Natural killer cell treated with Interleukin-12 subunit alpha and Interleukin-12 subunit beta and Interleukin-15 and Interleukin-18, amount 100 ng/mL, for 72 hours (primary cell): ENCODE data around the gene TRAM2. TPM values are rescaled to one million over a fixed set of nuclear protein-coding genes. Genes with fewer than 3 reads are reported as not detected.

ENCODE experiments used
- ATAC-seq, 2 donors: fragments of 150-1000 bp; cut with Tn5 transposase in 1 of 2; sonication (Bioruptor Pico), chemical (Tn5 transposase) in 1 of 2; 2 replicates each; pipeline ENCODE4 v1.10.0; 2021
- DNase-seq: peaks from one replicate; pipeline ENCODE4 v3.0.0; 2022; ENCODE audit warnings: low spot score
- H3K27ac Mint-ChIP-seq, 2 donors: 1 replicate in 1 of 2; 2 replicates in 1 of 2; pipeline ENCODE4 v1.8.0; 2022; ENCODE audit warnings: mixed read lengths in 2 of 2, mild to moderate bottlenecking in 1 of 2, moderate library complexity in 1 of 2
- H3K27me3 Mint-ChIP-seq, 2 donors: 1 replicate in 1 of 2; 2 replicates in 1 of 2; pipeline ENCODE4 v1.8.0; 2022; ENCODE audit warnings: mixed read lengths in 2 of 2
- H3K36me3 Mint-ChIP-seq: one replicate; pipeline ENCODE4 v1.8.0; 2022; ENCODE audit warnings: mixed read lengths
- H3K4me1 Mint-ChIP-seq, 2 donors: 1 replicate in 1 of 2; 2 replicates in 1 of 2; pipeline ENCODE4 v1.8.0; 2022; ENCODE audit warnings: low read depth in 2 of 2, mixed read lengths in 2 of 2, mild to moderate bottlenecking in 1 of 2
- H3K4me3 Mint-ChIP-seq: one replicate; pipeline ENCODE4 v1.8.0; 2022; ENCODE audit warnings: mixed read lengths
- H3K9me3 Mint-ChIP-seq: 2 replicates; pipeline ENCODE4 v1.8.0; 2022; ENCODE audit warnings: mixed read lengths
- total RNA-seq, 2 donors: library from RNA; stranded (reverse); gene quantifications; one replicate each; pipeline ENCODE4 v1.2.3, GENCODE V29; 2022

Gene TRAM2
- total RNA-seq, 2 donors from 2014 or later, result 2.5 to 9.0 TPM

- no peak overlapping the region for H3K27ac Mint-ChIP-seq
- H3K4me1 Mint-ChIP-seq, result no peaks in the 10 kb centered on the region
- DNase-seq (no peak), ATAC-seq (no peak)
- no peaks in the 10 kb centered on the region for H3K36me3 Mint-ChIP-seq
- no peaks in the 10 kb centered on the region for H3K27me3 Mint-ChIP-seq
- H3K4me3 Mint-ChIP-seq, result no peak overlapping the region
- no peaks in the 10 kb centered on the region for H3K9me3 Mint-ChIP-seq
These were observed 7.3 kb upstream of the TRAM2 start for GRCh38 chr6:52584203-52584602.

DNA sequence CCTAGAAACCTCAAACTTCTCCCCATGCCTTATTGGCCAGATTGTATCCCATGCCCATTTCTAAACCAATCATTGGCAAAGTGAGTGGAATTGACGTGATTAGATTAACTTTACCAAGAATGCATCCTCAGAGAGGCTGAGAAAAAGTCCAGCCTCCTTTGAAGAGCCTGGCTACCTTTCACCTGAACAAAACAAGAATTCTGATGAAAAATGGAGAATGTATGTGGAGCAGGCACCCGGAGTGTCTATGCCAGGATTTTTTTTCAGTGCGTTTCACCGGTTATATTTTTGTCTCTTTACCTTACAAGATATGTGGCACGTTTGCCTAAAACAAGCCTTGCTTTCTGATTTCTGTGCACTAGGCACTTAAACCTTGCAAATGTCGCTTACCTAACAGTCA, 6.1 kb upstream of the TRAM2 start:
- no peaks in the 10 kb centered on the region for H3K36me3 Mint-ChIP-seq
- ATAC-seq (no peak), DNase-seq (no peak)
- H3K4me3 Mint-ChIP-seq, result no peak overlapping the region
- H3K4me1 Mint-ChIP-seq, result no peaks in the 10 kb centered on the region
- no peaks in the 10 kb centered on the region for H3K27me3 Mint-ChIP-seq
- no peak overlapping the region for H3K27ac Mint-ChIP-seq
- no peaks in the 10 kb centered on the region for H3K9me3 Mint-ChIP-seq

DNA sequence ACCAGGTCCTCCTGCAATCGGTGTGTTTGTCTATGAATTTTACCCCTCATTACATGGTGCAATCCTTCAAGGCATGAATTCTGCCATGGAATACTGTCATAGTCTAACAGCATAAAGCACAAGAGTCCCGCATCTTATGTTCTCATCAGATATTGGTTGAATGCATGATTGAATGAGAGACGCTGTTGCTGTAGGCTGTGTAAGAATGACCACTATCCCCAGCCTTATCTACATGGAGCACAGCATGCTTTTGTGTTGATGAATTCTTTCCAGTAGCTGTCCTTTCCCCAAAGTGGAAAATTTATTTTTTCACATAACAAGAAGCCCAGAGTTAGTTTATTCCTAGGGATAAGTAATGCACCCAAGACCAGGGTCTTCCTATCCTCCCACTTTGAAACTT, 5.6 kb upstream of the TRAM2 start:
- Mint-ChIP-seq H3K27ac (no peak overlapping the region), H3K4me3 (no peak overlapping the region), H3K36me3 (no peaks in the 10 kb centered on the region), H3K4me1 (peaks cover 0 to 2% of the 10 kb centered on the region in 2 donors), H3K9me3 (no peaks in the 10 kb centered on the region), H3K27me3 (no peaks in the 10 kb centered on the region)
- DNase-seq (no peak), ATAC-seq (no peak)

- no peak for ATAC-seq
- no peak for DNase-seq
- Mint-ChIP-seq H3K4me3 (no peak overlapping the region), H3K27me3 (no peaks in the 10 kb centered on the region), H3K36me3 (no peaks in the 10 kb centered on the region), H3K27ac (no peak overlapping the region), H3K9me3 (no peaks in the 10 kb centered on the region), H3K4me1 (peaks cover 5 to 8% of the 10 kb centered on the region in 2 donors)
These were observed 4.0 kb upstream of the TRAM2 start for GRCh38 chr6:52580905-52581304.

- no peak for DNase-seq
- Mint-ChIP-seq H3K4me3 (no peak overlapping the region), H3K27me3 (no peaks in the 10 kb centered on the region), H3K36me3 (no peaks in the 10 kb centered on the region), H3K27ac (no peak overlapping the region), H3K9me3 (no peaks in the 10 kb centered on the region), H3K4me1 (peaks cover 23 to 24% of the 10 kb centered on the region in 2 donors)
- no peak for ATAC-seq
These were observed 2.3 kb upstream of the TRAM2 start for GRCh38 chr6:52579006-52579660.

DNA sequence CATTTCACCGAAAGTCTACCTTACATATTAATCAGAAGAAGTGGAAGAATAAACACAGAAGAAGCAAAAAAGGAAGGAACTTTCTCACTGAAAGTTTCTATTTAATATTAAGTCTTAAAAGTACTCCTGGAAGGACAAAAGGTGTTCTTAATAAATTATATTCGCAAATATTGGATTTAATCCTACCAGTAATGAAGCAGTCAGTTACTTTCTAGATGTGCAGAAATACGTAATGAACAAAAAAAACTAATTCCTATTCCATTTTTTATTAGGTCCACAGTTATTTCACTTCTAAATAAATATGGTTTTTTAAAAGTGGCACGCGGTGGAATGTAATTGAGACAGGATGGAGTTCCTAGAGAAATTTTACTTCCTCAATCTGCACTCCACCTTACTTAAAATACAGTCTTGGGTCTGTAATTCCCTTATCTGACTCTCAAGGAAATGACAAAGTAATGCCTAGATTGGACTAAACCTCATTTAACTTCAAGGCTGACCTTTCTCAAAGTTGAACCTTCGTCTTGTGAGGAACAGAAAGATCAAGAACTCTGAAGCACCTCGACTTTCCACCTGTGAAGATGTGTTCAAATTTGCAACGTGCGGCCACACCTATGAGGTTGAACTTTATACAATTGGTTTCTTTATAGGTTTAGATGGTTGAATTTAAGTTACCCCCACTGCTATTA, 1.1 kb upstream of the TRAM2 start:
- ATAC-seq (no peak), DNase-seq (no peak)
- no peaks in the 10 kb centered on the region for H3K27me3 Mint-ChIP-seq
- H3K4me1 Mint-ChIP-seq, result peaks cover 28 to 30% of the 10 kb centered on the region in 2 donors
- no peaks in the 10 kb centered on the region for H3K36me3 Mint-ChIP-seq
- peak overlapping the region; percentile 56 for H3K4me3 Mint-ChIP-seq
- no peak overlapping the region for H3K27ac Mint-ChIP-seq
- no peaks in the 10 kb centered on the region for H3K9me3 Mint-ChIP-seq

DNA sequence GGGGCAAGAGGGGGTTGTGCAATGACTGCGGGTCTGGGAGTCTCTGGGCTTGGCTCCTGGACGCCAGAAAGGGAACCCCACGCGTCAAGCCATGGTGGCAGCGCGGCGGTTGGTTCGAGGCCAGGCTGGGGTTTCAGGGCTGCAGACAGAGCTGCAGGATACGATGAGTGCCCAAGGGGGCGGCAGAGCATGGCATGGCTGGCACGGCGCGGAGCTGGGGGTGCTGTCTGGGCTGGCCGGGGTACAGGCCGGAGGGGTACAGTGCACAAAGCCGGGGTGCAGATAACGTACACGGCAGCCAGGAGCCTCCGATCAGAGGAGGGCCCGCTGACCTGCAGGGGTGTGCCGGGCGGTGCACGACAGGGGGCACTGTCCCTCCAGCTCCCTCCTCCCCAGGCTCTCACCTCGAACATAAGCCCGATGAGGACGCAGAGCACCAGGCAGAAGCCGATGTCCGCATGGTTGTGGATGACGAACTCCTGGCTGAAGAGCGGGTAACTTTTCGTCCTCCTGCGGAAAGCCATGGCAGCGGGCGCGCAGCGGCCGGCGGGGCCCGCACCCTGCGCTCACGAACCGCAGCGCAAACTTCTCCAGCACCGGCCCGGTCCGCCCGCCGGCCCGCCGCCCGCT, 353 bp downstream of the TRAM2 start:
- Mint-ChIP-seq H3K27me3 (no peaks in the 10 kb centered on the region), H3K9me3 (no peaks in the 10 kb centered on the region), H3K4me1 (peaks cover 28 to 34% of the 10 kb centered on the region in 2 donors), H3K27ac (peak overlapping the region; percentile 51 to 63), H3K4me3 (peak overlapping the region; percentile 90), H3K36me3 (no peaks in the 10 kb centered on the region)
- ATAC-seq (peak; percentile 80), DNase-seq (peak; percentile 77)

DNA sequence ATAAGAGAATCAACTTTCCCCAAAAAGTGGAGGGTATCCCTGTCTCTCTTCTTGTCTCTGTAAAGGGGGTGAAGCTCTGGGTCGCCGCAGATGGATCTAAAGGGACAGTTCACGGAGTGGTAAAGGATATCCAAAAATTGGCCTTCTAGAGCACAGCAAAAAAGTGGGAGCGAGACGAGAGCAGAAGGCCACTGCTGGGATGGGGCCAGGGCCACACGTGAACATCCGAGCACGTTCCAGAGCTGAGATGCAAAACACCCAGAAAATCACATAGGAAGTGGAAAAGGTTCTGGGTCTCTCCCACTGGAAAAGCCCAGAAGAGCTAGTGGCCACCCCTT, 837 bp downstream of the TRAM2 start:
- peak overlapping the region; percentile 51 to 63 for H3K27ac Mint-ChIP-seq
- H3K27me3 Mint-ChIP-seq, result no peaks in the 10 kb centered on the region
- no peaks in the 10 kb centered on the region for H3K9me3 Mint-ChIP-seq
- no peak for DNase-seq
- H3K4me3 Mint-ChIP-seq, result peak overlapping the region; percentile 90
- ATAC-seq, result no peak
- peaks cover 28 to 37% of the 10 kb centered on the region in 2 donors for H3K4me1 Mint-ChIP-seq
- H3K36me3 Mint-ChIP-seq, result no peaks in the 10 kb centered on the region

GRCh38 chr6:52575502-52575892, 1.4 kb downstream of the TRAM2 start:
- Mint-ChIP-seq H3K36me3 (no peaks in the 10 kb centered on the region), H3K4me3 (peak overlapping the region; percentile 90), H3K27me3 (no peaks in the 10 kb centered on the region), H3K9me3 (no peaks in the 10 kb centered on the region), H3K4me1 (peaks cover 28 to 37% of the 10 kb centered on the region in 2 donors), H3K27ac (peak overlapping the region; percentile 51 to 63)
- ATAC-seq, result no peak
- DNase-seq, result no peak

- no peak for DNase-seq
- no peaks in the 10 kb centered on the region for H3K36me3 Mint-ChIP-seq
- peaks cover 28 to 37% of the 10 kb centered on the region in 2 donors for H3K4me1 Mint-ChIP-seq
- H3K9me3 Mint-ChIP-seq, result no peaks in the 10 kb centered on the region
- no peaks in the 10 kb centered on the region for H3K27me3 Mint-ChIP-seq
- H3K27ac Mint-ChIP-seq, result peak overlapping the region; percentile 11 to 63
- H3K4me3 Mint-ChIP-seq, result peak overlapping the region; percentile 90
- ATAC-seq, result peak in 1 of 2 donors; percentile 24
These were observed 2.0 kb downstream of the TRAM2 start for GRCh38 chr6:52574709-52575501.

DNA sequence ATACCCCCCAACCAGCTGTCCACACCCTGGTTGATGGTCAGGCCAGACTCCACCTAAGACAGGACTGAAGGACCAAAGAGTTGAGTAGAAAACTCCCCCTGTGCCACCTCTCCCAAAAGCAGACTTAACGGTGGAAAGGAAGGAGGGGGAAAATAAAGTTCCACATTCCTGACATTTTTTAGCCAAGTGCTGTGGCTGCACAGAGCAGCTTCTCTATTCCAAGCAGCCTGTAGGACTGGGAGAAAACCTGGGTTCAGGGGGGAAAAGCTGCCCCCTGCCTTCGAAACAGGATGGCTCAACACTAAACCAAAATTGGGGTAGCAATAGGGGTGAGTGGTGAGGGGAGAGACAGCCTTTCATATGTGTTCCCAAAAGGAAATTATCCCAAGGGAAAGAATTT, 3.6 kb downstream of the TRAM2 start:
- no peak for ATAC-seq
- H3K4me1 Mint-ChIP-seq, result peaks cover 29 to 37% of the 10 kb centered on the region in 2 donors
- no peak overlapping the region for H3K27ac Mint-ChIP-seq

DNA sequence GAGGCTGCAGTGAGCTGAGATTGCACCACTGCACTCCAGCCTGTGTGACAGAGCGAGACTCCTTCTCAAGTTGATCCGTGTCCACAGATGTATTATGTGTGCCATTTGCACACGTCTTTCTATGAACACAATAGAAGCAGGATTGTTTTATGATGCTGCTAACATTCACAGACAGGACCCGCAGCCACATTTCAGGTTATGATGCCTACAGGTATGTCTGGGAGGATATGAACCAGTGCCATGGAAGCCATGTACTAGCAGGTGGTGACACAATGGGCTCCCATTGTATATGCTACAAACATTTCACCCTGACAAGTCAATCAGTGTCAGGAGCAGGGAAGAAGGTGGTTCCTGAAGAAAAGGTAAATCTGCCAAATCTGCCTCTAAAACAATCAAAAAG, 4.3 kb downstream of the TRAM2 start:
- H3K4me1 Mint-ChIP-seq, result peaks cover 34 to 36% of the 10 kb centered on the region in 2 donors
- no peaks in the 10 kb centered on the region for H3K36me3 Mint-ChIP-seq
- no peaks in the 10 kb centered on the region for H3K9me3 Mint-ChIP-seq
- no peaks in the 10 kb centered on the region for H3K27me3 Mint-ChIP-seq
- no peak for ATAC-seq
- no peak overlapping the region for H3K4me3 Mint-ChIP-seq
- no peak for DNase-seq
- no peak overlapping the region for H3K27ac Mint-ChIP-seq

More for the DNA sequence above, 3.6 kb downstream of the TRAM2 start:
- peak overlapping the region; percentile 7 for H3K4me3 Mint-ChIP-seq
- DNase-seq, result no peak
- no peaks in the 10 kb centered on the region for H3K36me3 Mint-ChIP-seq
- no peaks in the 10 kb centered on the region for H3K9me3 Mint-ChIP-seq
- no peaks in the 10 kb centered on the region for H3K27me3 Mint-ChIP-seq

DNA sequence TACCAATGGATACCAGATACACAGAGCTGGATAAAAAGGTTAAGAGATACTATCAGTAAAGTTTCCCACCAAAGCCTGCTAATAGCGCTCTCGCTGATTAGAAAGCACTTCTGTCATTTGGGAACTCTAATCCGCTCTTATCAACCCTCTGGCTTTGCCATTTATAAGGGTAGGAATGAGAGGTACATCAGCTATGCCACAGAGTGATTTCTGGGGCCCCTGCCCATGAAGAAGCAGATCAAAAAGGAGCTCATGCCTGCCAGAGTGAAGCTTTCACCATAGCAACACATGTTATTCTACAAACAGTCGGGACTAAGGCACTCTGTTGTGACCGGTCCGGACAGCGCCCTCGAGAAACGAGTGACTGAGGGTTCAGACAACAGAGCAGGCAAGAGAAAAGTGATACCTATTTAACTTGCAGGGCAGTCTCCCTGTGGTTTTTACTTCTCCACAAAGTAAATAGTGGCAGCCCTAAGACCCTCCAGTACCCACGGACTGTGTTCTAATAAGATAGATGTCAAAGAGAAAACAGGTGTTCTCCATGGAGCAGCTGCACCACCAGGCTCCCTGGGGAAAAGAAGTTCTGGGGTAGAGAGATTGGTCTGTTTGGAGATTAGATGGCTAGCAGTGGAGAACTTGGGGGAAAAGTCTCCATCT, 5.6 kb downstream of the TRAM2 start:
- H3K4me3 Mint-ChIP-seq, result no peak overlapping the region
- ATAC-seq (no peak), DNase-seq (no peak)
- no peak overlapping the region for H3K27ac Mint-ChIP-seq
- peaks cover 41% of the 10 kb centered on the region in 2 donors for H3K4me1 Mint-ChIP-seq
- H3K9me3 Mint-ChIP-seq, result no peaks in the 10 kb centered on the region
- H3K36me3 Mint-ChIP-seq, result no peaks in the 10 kb centered on the region
- H3K27me3 Mint-ChIP-seq, result no peaks in the 10 kb centered on the region
